Measurements from ENCODE around the gene DTD1.

GRCh38 chr20:18623156-18623910 lies 35.5 kb downstream of the DTD1 start:
- no peak for TF ChIP-seq EZH2 (IDR thresholded peaks at IDR 0.05; ENCODE audit: insufficient read depth, poor library complexity, severe bottlenecking)
- no peak for TF ChIP-seq EZH2phosphoT487 (IDR thresholded peaks at IDR 0.05; ENCODE audit: insufficient read depth, low read depth)
